ENCODE results near the gene AREG. TPM values are rescaled to one million over a fixed set of nuclear protein-coding genes. Genes with fewer than 3 reads are reported as not detected.

AREG gene
- total and polyA plus RNA-seq, 9 donors = 0.48 to 146 (median 6.7) TPM

DNA sequence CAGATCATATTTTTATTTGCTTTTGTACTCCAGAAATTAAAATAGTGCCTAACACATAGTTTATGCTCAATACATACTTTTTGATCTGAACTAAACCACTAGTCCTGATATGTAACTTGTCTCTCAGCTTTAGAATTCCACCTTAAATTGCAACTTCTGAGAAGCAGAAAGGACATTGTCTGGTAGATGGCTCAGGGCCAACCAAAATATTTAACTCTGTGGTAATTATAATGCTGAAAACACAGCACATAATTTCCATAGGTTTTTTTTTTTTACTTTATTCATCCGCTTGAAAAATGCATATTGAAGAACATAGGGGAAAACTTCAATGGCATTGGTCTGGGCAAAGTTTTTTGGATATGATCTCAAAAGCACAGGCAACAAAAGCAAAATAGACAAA lies 59.3 kb downstream of the AREG start:
- WGBS, 3 donors = 12 to 27% (median 14%) methylated on average over 1 of the region's 1 CpG
- no peaks in the 10 kb centered on the region for H3K9me3 ChIP-seq
- TF ChIP-seq, protein P1, sequence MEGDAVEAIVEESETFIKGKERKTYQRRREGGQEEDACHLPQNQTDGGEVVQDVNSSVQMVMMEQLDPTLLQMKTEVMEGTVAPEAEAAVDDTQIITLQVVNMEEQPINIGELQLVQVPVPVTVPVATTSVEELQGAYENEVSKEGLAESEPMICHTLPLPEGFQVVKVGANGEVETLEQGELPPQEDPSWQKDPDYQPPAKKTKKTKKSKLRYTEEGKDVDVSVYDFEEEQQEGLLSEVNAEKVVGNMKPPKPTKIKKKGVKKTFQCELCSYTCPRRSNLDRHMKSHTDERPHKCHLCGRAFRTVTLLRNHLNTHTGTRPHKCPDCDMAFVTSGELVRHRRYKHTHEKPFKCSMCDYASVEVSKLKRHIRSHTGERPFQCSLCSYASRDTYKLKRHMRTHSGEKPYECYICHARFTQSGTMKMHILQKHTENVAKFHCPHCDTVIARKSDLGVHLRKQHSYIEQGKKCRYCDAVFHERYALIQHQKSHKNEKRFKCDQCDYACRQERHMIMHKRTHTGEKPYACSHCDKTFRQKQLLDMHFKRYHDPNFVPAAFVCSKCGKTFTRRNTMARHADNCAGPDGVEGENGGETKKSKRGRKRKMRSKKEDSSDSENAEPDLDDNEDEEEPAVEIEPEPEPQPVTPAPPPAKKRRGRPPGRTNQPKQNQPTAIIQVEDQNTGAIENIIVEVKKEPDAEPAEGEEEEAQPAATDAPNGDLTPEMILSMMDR (IDR thresholded peaks at IDR 0.05) = no peak
- TF ChIP-seq POLR2A (IDR thresholded peaks at IDR 0.05) (no peak), EP300 (IDR thresholded peaks at IDR 0.05) (no peak)

More for the DNA sequence above, 59.3 kb downstream of the AREG start:
- Histone ChIP-seq H3K4me1 (ENCODE audit: insufficient read depth) (no peaks in the 10 kb centered on the region), H3K4me3 (no peak overlapping the region), H3K27me3 (peaks cover 3% of the 10 kb centered on the region), H3K27ac (no peak overlapping the region), H3K36me3 (no peaks in the 10 kb centered on the region)
- no peak for DNase-seq
- intact Hi-C loops (cut with DNase I) = no loop called here

Other genes with a start within 250 kb of the AREG start
- 1 to 10 TPM in 1 of 7 donors, under 1 TPM in 3, not detected in 3; 0.18 to 6.5 (median 0.35) TPM for gene EPGN, start 136.7 kb upstream of the AREG start, total RNA-seq
- gene EPGN, start 136.7 kb upstream of the AREG start, polyA plus RNA-seq = under 1 TPM; 0.19 to 0.40 TPM
- under 1 TPM in 5 of 7 donors, not detected in 2; 0.08 to 0.57 (median 0.15) TPM for gene EREG, start 80.0 kb upstream of the AREG start, total RNA-seq
- gene EREG, start 80.0 kb upstream of the AREG start, polyA plus RNA-seq = 1 to 10 TPM in 1 of 2 donors, under 1 TPM in 1; 0.04 to 3.9 TPM